GM21717 (cell line): ENCODE data around the gene NUMA1.

ENCODE experiments used
- ATAC-seq: cut with Tn5 transposase; IDR thresholded peaks from one replicate; pipeline ENCODE4 v1.9.1; 2021; ENCODE audit warnings: mild to moderate bottlenecking, moderate library complexity; ENCODE audit not compliant: unreplicated experiment

The NUMA1 gene

DNA sequence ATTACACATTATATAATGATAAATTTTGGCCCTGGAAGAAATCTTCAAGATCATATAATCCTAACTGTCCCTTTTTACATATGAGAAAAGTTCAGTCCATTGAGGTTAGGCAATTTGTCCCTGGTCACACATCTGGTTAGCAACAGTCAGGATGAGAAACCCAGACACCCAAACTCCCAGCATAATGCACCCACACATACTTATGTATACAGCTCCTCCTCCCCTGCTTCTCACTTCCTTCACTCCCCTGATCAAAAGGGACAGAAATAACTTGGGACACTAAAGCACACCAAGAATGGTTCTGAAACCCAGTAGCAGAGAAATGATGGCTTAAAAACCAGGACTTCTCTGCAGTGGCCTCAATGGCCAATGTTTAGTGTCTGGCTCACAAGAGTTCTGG lies 11.1 kb downstream of the NUMA1 start:
- no peak for ATAC-seq

DNA sequence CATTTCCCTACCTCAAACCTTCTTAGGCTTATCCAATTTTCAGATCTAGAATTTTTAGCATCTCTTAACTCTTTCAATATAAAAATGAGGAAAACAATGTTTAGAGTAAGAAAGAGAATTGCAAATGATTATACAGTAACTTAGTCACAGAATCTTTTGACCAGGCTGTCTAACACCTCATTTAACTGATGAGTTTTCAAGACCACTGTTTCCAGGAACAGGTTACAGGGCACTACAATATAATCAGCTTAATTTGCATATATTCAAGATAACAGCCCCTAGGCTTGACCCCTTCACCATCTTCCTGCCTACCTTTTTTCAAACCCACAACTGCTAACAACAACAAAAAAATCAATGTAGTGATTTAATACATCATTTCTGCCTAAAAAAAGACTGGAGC lies 12.7 kb downstream of the NUMA1 start:
- no peak for ATAC-seq

DNA sequence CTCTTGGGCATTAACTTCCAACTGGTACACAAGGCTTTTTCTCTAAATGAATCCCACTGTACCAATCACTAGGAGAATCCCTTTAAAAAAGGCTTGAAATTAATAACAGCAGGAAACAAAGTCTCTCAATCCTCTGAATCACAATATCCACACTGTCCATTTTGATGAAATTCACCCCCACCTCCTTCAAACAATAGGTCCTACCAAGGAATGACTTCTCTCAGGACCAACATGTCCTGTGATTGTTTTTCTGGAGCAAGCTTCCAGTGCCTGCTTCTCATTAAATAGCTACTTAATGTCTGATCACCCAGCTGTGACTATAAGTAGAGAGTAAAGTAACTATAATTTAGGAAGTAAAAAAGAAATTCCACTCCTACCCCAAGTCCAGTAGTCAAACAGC lies 13.1 kb downstream of the NUMA1 start:
- no peak for ATAC-seq

DNA sequence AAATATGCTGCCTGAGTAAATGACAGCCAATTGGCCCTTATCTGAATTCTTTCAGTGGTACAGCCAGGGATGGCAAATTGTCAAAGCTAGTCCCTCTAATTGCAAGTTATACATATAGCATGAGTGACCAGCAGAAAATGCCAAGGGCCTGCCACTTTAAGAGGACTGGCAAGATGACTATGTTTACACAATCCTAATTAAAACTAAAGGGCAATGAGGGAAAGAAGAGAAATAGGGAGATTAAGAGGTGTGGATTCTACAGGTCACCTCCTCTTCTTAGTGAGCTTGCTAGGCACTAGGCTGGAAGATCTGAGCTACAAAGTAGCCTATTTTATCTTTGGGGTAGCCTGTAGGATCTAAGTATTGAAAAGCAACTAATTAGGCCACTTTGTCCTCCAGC lies 13.5 kb downstream of the NUMA1 start:
- ATAC-seq: no peak

DNA sequence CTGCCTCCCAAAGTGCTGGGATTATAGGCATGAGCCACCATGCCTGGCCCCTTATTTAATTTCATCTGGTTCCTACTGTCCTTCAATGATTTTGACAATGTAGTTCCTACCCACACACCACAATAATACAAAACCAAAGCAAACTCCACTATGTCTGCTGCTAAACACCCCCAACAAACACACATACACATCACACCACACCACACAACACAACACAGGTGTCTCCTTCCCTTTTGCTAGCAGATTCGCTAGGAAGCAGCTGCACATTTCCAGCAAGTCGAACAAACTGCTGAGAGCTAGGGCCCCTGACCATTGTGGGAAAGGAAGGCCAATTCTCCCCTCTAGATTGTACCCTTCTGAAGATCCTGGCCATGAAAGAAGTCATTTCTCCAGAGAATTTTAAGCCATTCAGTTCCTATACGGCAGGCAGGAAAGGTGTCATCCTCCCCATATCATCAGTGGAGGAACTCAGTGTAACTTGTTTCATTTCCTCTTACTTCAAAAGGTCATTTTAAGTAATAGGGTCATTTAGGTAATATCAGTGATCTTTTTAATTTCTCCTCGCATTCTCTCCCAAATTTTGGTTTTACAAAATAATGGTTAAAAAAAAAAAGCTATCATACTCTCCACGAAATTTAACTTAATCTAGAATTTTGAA lies 18.5 kb downstream of the NUMA1 start:
- ATAC-seq: no peak

DNA sequence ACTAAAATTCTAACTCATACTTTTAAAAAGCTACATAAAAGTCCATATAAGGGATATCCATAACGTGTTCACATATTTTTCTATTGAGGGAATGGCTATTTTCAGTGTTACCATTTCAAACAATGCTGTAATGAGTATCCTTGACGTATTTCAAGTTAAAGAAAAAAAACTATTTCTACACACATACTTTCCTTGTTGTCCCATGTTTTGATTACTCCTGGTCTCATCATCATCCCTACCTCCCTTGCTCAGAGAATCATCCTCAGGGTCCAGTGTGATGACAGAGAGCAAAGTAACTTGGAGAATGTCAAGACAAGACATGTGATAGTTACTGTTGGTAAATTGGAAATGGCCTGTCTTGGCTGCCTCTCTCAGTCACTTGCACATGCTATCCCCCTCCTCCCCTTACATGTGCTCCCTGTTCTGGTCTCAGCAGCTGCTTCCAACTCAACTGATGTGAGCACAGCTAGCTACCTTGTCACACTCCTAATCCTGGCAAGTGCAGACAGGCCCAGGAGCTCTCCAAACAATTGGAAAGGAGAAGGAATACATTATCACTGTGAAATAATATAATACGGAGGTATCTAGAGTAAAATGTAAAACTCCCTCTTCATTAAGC lies 21.8 kb downstream of the NUMA1 start:
- no peak for ATAC-seq

DNA sequence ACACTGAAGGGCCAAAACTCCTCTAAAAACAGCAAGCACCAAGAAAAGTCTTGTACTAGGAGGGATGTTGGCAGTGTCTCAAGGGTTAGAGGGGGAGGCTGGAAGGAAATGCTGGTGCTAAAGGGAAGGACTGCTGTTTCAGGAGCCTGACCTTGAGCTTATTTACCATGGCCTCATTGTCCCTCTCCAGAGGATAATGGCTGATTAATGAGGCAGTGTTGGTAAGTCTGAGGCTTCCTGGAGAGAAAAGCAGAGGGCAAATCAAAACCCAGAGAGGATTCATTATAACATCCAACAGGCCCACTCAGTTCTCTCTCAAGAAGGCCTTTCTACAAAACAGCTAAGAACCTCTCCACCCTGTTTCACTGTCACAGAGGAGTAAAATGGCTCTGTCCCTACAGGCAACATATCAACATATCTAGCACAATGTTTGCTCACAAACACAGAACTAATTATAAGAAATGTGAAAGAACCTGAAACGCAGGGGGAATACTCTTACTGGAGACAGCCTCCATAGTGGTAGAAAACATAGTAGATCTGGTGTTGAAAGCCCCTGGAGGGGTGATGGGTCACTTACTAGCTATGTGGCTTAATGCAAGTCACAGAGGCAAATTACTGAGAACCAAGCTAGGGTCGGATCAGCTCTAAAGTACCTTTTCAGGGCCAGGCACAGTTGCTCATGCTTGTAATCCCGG lies 31.4 kb downstream of the NUMA1 start:
- ATAC-seq: no peak

DNA sequence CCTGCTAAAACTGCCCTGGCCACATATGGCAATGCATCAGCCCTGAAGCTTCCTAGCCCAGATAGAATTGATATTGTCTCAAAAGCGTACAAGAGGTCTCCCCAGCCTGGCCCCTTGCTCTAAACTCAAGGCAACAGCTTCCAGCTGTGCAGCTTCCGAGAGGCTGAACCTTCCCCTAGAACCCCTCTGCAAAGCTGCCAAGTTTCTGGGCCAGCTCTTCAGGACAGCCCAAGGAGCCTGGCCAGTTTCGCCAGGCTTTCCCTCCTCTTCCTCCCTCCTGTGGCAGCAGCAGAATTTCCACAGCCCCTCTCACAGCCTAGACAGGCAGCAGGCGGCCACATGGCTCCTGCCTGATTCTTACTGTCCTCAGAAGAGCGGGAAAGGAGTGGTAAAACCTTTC lies 34.5 kb downstream of the NUMA1 start:
- no peak for ATAC-seq

DNA sequence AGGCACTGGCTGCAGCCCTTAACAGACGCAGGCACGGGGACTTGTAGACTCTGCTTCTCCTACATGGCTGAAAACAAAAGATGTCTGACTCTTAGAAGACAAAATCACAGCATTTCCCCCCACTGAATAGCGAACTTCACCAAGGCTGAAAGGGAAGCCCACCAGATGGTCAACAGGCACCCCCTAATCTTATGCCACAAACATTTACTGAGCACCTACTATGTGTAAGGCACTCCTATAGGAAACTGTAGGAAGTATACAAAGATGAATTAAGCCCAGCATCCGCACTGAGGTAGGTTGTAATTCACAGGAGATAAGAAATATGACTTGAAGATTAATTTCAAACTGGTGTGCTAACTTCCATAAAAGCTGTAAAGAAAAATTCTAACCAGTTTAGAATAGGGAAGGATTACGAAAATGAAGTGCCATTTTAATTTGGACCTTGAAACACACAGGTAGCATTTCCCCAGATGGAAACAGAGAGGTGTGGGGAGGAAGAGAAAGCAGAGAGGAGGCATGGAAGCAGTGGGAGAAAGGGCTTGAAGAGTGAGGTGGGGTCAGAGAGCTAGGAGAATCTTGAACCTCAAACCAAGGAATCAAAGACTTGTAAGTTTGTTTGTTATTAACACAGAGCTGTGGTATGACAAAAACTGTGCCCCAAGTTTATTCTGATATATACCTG lies 38.1 kb downstream of the NUMA1 start:
- ATAC-seq: no peak

DNA sequence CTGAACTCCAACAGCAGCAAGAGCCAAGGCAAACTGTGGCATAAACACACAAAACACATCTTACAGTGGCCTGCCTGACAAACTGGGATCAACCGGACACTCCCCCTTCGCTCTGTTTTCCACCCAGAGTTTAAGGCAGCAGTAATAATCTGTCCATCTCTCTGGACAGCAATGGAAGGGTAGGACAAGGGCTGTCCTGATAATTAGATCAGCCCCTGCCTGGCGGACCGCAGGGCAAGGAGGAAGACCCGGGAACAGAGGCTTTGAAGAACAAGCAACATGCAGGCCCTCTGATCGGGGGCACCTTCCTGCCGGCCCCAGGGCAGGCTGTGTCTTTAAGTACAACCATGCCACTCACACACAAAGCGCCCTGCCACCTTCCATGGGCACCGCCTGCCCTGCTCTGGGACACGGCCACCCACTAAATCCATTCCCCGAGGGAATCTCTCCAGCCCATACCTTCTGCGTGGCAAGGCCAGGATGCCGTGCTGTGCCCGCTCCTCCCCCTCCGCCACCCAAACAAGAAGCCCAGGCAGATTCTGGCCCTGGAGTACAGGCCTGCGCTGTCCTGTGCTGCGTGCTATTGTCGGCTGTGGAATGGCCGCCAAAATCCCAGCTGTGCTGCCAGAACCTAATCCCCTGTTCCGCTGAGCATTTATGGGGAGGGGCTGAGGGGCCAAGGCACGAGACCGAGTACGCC lies 38.8 kb downstream of the NUMA1 start:
- no peak for ATAC-seq

DNA sequence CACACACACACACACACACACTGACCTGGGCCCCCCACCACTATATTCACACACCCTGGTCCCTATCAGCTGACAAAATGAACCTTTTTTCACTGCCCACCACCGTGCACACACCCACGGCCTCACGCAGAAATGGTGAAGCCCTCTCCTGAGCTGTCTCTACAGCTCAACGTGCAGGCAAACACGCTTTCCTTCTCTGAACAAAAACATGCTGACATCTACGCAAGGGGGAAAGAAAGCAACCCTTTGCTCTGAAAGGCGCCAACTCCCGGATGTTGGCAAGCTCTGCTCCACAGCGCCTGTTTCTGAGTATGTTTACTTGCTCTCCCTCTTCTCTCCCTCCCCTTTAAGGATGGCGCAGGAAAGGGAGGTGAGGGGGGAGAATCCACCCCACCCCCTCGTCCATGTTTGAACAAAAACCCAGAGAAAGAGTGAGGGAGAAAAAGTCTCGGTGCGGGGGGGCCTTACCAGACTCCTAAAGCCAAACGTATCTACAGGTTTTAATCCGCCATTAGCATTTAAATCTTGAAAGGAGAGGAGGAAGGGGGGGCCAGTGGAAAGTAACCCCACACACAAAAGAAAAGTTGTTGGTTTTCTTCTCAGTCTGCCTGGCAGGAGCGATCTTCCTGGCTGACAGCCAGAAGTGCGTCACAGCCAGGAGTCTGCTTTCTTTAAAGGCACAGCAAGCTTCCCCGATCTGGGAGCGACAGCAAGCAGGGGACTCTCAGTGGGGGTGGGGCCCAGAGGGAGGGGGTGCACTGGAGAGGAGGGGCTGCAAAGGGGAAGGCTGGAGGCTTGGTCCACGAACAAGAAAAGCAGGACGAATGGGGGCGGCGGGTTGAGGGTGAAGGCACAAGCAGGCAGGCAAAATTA lies 39.6 kb downstream of the NUMA1 start:
- no peak for ATAC-seq

DNA sequence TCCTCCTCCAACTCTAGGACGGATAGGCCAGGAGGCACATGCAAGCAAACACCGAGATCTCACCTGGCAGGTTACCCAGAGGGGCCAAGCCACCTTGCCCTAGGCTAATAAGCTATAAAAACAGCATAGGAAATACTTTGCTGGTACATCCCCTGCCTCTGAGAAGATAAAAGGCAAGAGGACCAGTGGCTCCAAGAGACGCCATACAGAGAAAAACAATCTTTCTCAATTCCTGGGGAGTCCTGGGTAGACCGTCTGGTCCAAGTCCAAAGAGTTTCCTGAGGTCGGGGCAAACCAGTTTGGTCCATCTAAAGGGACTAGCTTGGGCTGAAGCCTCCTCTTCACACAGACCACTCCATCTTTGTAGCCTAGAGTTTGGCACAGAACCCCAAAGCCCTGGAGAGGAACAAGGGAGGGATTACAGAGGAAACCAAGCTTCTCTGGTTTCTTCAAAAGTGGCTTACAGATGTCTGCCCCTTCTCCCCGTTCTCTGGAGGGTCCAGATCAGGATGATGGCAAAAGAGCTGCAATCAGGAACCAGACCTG lies 40.4 kb downstream of the NUMA1 start:
- no peak for ATAC-seq

DNA sequence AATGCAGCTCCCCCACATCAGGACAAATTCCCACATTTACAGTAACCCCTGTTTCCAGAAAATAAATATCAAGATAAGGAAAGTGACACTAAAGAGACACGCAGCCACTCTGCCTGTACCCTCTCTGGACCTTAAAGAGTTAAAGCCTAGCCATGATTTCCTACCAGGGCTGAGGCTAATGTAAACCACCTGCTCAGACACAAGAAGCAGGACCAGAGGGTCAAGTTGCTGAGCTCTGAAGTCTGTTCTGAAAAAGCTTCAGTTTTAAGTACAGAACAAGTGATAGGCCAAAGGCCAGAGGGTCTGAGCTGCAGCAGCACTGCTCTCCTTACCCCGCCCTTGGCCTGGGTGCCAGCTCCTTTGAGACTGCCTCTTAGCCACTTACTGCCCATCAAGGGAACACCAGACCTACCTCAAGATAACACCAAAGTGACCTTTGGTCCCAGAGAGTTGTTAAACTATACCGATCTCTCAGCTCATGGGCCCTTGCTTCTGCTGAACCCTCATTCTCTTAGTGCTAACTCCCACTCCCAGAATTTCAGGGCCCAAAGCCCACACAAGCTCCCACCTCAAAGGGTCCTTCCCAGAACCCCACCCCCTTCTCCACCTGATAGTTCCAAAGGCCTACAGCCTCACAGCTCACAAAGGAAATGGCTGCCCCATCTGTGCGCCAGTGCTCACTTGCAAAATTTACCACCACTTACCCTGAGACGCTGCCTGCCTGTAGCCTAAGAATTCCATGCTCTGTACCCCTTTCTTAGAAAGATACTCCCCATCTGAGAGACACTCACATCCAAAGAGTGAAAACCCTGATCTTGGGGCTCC lies 41.1 kb downstream of the NUMA1 start:
- ATAC-seq: no peak

DNA sequence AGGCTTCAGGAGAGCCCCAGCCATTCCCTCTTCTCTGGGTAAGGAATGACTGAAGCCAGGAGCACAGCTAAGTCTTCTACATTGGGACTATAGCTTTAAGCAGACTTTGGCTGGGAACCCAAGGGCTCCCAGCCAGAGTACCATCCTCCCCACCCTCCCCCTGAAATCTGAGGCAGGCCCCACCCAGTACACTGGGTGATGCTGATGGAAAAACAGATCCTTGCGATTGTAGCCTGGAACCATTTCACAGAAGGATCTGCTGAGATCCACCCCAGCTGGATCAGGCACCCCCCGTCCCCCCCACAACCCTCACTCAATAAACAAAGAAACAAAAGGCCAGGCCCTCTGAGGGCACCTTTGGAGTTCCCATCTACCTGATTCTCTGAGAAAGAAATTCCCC lies 41.9 kb downstream of the NUMA1 start:
- no peak for ATAC-seq

DNA sequence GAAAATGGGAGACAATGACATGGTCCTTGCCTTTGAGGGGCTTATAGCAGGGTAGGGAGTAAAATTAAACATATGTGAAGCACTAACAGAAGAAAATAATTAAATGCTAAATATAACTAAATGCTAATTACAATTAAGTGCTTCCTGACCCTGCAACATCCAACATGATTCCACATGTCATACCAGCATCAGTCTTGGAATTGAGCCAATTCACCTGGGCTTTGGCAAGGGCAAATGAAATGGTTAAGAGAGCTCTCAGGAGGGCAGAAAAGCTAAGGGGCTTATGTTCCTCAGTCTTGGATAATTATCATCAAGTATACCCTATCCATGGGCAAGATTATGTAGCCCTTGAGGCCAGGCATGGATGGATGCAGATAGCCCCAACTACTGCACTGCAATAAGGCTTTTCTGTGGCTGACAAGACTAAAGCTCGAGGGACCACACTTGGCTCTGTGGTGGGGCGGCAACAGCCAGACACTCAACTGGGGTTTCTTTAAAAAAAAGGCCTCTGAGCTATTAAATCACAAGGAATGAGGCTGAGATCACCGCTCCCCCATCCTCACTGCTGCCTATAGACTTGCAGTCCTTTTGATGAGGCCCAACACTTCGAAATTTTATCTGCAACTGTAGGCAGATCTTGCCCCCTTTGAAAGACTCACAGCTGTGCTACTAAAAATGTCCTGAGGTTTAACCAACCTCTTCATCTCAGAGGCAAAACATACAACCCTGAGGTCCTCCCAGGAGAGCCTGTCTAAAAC lies 42.6 kb downstream of the NUMA1 start:
- ATAC-seq: no peak

DNA sequence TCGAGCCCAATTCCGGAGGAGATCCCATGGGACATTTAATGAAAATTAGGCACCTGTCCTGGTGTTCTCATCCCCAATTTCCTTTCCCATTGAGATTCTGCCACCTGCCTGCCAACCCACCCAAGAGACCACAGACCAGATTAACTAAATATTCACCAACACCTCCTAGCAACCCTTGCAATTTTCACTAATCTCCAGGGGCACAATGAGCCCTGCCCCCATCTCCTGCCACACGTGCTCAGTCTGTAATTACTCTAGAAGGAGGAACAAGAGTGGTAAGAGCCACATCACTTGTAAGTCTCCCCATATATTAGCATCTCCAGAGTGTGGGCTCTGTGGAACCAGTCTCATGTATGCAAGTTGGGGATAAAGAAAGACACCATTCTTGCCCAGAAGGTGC lies 43.7 kb downstream of the NUMA1 start:
- no peak for ATAC-seq

DNA sequence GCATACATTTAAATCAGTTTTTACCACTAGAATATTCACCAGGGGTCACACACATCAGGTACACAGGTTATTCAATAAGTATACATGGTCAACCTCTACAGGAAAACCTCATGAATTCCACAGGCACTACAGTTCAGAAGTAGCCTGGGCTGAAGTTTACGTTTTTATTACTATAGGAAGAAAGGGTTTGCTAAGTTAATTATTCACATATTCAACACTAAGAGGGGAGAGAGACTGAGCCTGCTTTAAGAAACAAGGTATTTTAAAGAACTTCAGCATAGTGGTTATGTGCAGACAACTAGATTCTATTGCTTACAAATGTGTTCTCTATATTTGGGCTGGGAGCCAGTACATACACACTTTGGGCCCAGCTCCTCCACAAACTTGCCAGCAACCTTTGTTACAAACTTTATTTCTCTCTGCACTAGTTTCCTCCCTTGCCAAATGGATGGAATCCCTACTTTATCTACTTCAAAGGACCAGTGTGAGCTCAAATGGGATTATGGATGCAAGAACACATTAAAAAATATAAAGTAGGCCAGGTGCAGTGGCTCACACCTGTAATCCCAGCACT lies 49.8 kb downstream of the NUMA1 start:
- no peak for ATAC-seq

DNA sequence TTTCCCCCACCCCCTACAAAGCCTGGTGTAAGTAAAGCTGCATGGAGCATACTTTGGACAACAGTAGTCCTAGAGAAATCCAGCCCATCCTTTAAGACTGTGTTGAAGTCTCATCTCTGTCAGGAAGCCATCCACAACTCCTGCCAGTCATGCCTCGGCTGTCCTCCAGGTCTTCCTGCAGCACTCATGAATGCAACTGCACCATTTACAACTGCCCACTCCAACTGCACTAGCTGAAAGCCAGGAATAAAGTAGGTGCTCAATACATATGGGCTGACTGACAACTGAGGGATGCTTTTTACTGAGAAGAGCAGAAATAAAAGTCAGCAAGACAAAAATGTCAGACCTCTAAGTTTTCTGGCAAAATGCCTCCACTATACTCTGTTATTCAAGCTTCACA lies 54.3 kb downstream of the NUMA1 start:
- ATAC-seq: no peak
